ENCODE results near the gene TTC36. TPM values are rescaled to one million over a fixed set of nuclear protein-coding genes. Genes with fewer than 3 reads are reported as not detected.

TTC36 gene
- total and polyA plus RNA-seq, 2 experiments from 2014 or later: 3.1 to 4.9 TPM

- Histone ChIP-seq H3K4me2 (no peak overlapping the region), H3K4me3 (no peak overlapping the region), H3K4me1 (ENCODE audit: insufficient read depth) (no peaks in the 10 kb centered on the region), H3K79me2 (no peaks in the 10 kb centered on the region), H3K9me2 (replicated peaks; ENCODE audit: insufficient read depth) (no peaks in the 10 kb centered on the region), H4K20me1 (ENCODE audit: insufficient read depth, poor library complexity, severe bottlenecking) (no peaks in the 10 kb centered on the region), H3K27ac (no peak overlapping the region), H3K27me3 (no peaks in the 10 kb centered on the region), H2AFZ (no peak overlapping the region), H3K36me3 (replicated peaks; ENCODE audit: insufficient read depth, low read depth) (no peaks in the 10 kb centered on the region), H3K9me3 (ENCODE audit: low read depth) (no peaks in the 10 kb centered on the region)
- WGBS (ENCODE audit: low lambda C conversion rate, missing lambda C conversion rate): 94% methylated on average over 8 of the region's 8 CpGs
- no peak for DNase-seq (ENCODE audit: low spot score)
- TF ChIP-seq EZH2 (IDR thresholded peaks at IDR 0.05; ENCODE audit: borderline replicate concordance) (no peak), CTCF (IDR thresholded peaks at IDR 0.05; ENCODE audit: poor library complexity) (no peak), EZH2phosphoT487 (IDR thresholded peaks at IDR 0.05; ENCODE audit: low read depth, severe bottlenecking, unreplicated experiment) (no peak)
These were observed 16.9 kb downstream of the TTC36 start for GRCh38 chr11:118544010-118544646.

- H3K36me3 ChIP-seq (replicated peaks; ENCODE audit: insufficient read depth, low read depth): no peaks in the 10 kb centered on the region
- TF ChIP-seq EZH2phosphoT487 (IDR thresholded peaks at IDR 0.05; ENCODE audit: low read depth, severe bottlenecking, unreplicated experiment) (no peak), CTCF (IDR thresholded peaks at IDR 0.05; ENCODE audit: poor library complexity) (no peak), EZH2 (IDR thresholded peaks at IDR 0.05; ENCODE audit: borderline replicate concordance) (no peak)
- WGBS (ENCODE audit: low lambda C conversion rate, missing lambda C conversion rate): 91% methylated on average over 3 of the region's 3 CpGs
- H3K4me3 ChIP-seq: no peak overlapping the region
- no peaks in the 10 kb centered on the region for H3K9me2 ChIP-seq (replicated peaks; ENCODE audit: insufficient read depth)
- no peaks in the 10 kb centered on the region for H3K4me1 ChIP-seq (ENCODE audit: insufficient read depth)
- DNase-seq (ENCODE audit: low spot score): no peak
- H3K79me2 ChIP-seq: no peaks in the 10 kb centered on the region
- no peaks in the 10 kb centered on the region for H3K9me3 ChIP-seq (ENCODE audit: low read depth)
- H2AFZ ChIP-seq: no peak overlapping the region
- H3K27me3 ChIP-seq: no peaks in the 10 kb centered on the region
- H3K4me2 ChIP-seq: no peak overlapping the region
- H4K20me1 ChIP-seq (ENCODE audit: insufficient read depth, poor library complexity, severe bottlenecking): no peaks in the 10 kb centered on the region
- H3K27ac ChIP-seq: no peak overlapping the region
These were observed 17.4 kb downstream of the TTC36 start for GRCh38 chr11:118544647-118545010.

GRCh38 chr11:118545533-118545932 is 18.3 kb downstream of the TTC36 start:
- H3K79me2 ChIP-seq: no peaks in the 10 kb centered on the region
- no peaks in the 10 kb centered on the region for H3K36me3 ChIP-seq (replicated peaks; ENCODE audit: insufficient read depth, low read depth)
- no peaks in the 10 kb centered on the region for H3K9me2 ChIP-seq (replicated peaks; ENCODE audit: insufficient read depth)
- H4K20me1 ChIP-seq (ENCODE audit: insufficient read depth, poor library complexity, severe bottlenecking): no peaks in the 10 kb centered on the region
- no peaks in the 10 kb centered on the region for H3K9me3 ChIP-seq (ENCODE audit: low read depth)
- H3K27me3 ChIP-seq: no peaks in the 10 kb centered on the region
- no peaks in the 10 kb centered on the region for H3K4me1 ChIP-seq (ENCODE audit: insufficient read depth)
- H3K4me3 ChIP-seq: no peak overlapping the region
- 85% methylated on average over 5 of the region's 5 CpGs for WGBS (ENCODE audit: low lambda C conversion rate, missing lambda C conversion rate)
- TF ChIP-seq EZH2phosphoT487 (IDR thresholded peaks at IDR 0.05; ENCODE audit: low read depth, severe bottlenecking, unreplicated experiment): no peak
- TF ChIP-seq EZH2 (IDR thresholded peaks at IDR 0.05; ENCODE audit: borderline replicate concordance): no peak
- TF ChIP-seq CTCF (IDR thresholded peaks at IDR 0.05; ENCODE audit: poor library complexity): no peak
- no peak overlapping the region for H3K4me2 ChIP-seq
- no peak overlapping the region for H2AFZ ChIP-seq
- DNase-seq (ENCODE audit: low spot score): no peak
- H3K27ac ChIP-seq: no peak overlapping the region
